ENCODE results near the gene PTPRK.

PTPRK gene

GRCh38 chr6:128311944-128312570 lies 208.3 kb downstream of the PTPRK start:
- no CpG with 5 or more reads among the region's 3 CpGs for WGBS (ENCODE audit: extremely low coverage, insufficient coverage, insufficient read length)
- H3K27me3 ChIP-seq (ENCODE audit: insufficient read depth, low read length) = no peaks in the 10 kb centered on the region
- no peaks in the 10 kb centered on the region for H3K36me3 ChIP-seq (ENCODE audit: control insufficient read depth in 1 of 2, insufficient read depth in 2 of 2, low read length in 2 of 2)
- H3K4me1 ChIP-seq (ENCODE audit: control insufficient read depth in 1 of 2, insufficient read depth in 2 of 2, low read length in 2 of 2) = peaks cover 0 to 2% of the 10 kb centered on the region in 2 experiments
- no peak overlapping the region for H2BK5ac ChIP-seq (ENCODE audit: low read depth, low read length, poor library complexity)
- H2AFZ ChIP-seq (ENCODE audit: insufficient read depth, low read length, poor library complexity) = no peak overlapping the region
- DNase-seq = no peak
- no peak overlapping the region for H2BK12ac ChIP-seq (ENCODE audit: low read length)
- no peak overlapping the region for H3K14ac ChIP-seq (ENCODE audit: low read length)
- no peak overlapping the region for H4K12ac ChIP-seq (ENCODE audit: low read depth, low read length)
- H3K4me2 ChIP-seq (ENCODE audit: low read length) = no peak overlapping the region
- no peak overlapping the region for H2BK120ac ChIP-seq (ENCODE audit: insufficient read depth, low read length, poor library complexity)
- no peaks in the 10 kb centered on the region for H3K79me1 ChIP-seq (ENCODE audit: low read length)
- H3K4me3 ChIP-seq (ENCODE audit: low read depth, low read length) = no peak overlapping the region
- H2AK5ac ChIP-seq (ENCODE audit: low read length) = no peak overlapping the region
- no peak overlapping the region for H4K91ac ChIP-seq (ENCODE audit: low read depth, low read length)
- no peak overlapping the region for H3K9ac ChIP-seq (ENCODE audit: low read length)
- H3K9me3 ChIP-seq (ENCODE audit: insufficient read depth, low read depth, low read length) = no peaks in the 10 kb centered on the region
- no peak overlapping the region for H3K18ac ChIP-seq (ENCODE audit: low read length)
- no peak overlapping the region for H3K23ac ChIP-seq (ENCODE audit: low read length)
- H3K27ac ChIP-seq (ENCODE audit: low read depth, low read length) = no peak overlapping the region
- no peak overlapping the region for H4K8ac ChIP-seq (ENCODE audit: low read depth, low read length)
- H3K4ac ChIP-seq (ENCODE audit: low read depth, low read length) = no peak overlapping the region
- no peaks in the 10 kb centered on the region for H3K79me2 ChIP-seq (ENCODE audit: control insufficient read depth, insufficient read depth, low read length, poor library complexity)

DNA sequence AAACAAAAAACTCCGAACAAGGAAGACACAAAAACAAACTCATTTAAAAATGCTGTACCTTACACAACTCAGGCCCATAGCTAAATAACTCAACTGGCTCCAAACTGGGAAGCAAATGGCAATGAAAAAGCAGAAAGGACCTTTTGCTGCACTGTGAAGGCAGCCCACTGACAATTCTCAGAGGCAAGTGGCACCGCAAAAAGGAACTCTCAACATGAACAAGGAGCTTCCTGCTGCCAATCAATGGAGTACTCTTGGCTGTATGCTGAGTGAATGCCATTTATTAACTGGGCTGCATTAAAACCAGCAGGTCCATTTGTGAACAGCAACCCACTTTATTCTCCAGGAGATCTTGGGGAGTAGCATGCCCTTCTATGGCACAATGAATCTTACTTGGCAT lies 209.9 kb downstream of the PTPRK start:
- H3K4me2 ChIP-seq (ENCODE audit: low read length) = no peak overlapping the region
- H4K12ac ChIP-seq (ENCODE audit: low read depth, low read length) = no peak overlapping the region
- no peaks in the 10 kb centered on the region for H3K27me3 ChIP-seq (ENCODE audit: insufficient read depth, low read length)
- no peak overlapping the region for H3K9ac ChIP-seq (ENCODE audit: low read length)
- no peaks in the 10 kb centered on the region for H3K36me3 ChIP-seq (ENCODE audit: control insufficient read depth in 1 of 2, insufficient read depth in 2 of 2, low read length in 2 of 2)
- H4K91ac ChIP-seq (ENCODE audit: low read depth, low read length) = no peak overlapping the region
- no peaks in the 10 kb centered on the region for H3K9me3 ChIP-seq (ENCODE audit: insufficient read depth, low read depth, low read length)
- H3K79me1 ChIP-seq (ENCODE audit: low read length) = no peaks in the 10 kb centered on the region
- H3K23ac ChIP-seq (ENCODE audit: low read length) = no peak overlapping the region
- H2BK120ac ChIP-seq (ENCODE audit: insufficient read depth, low read length, poor library complexity) = no peak overlapping the region
- H3K4me1 ChIP-seq (ENCODE audit: control insufficient read depth in 1 of 2, insufficient read depth in 2 of 2, low read length in 2 of 2) = peaks cover 0 to 2% of the 10 kb centered on the region in 2 experiments
- H2BK12ac ChIP-seq (ENCODE audit: low read length) = no peak overlapping the region
- H2BK5ac ChIP-seq (ENCODE audit: low read depth, low read length, poor library complexity) = no peak overlapping the region
- DNase-seq = no peak
- no CpG with 5 or more reads among the region's 2 CpGs for WGBS (ENCODE audit: extremely low coverage, insufficient coverage, insufficient read length)
- no peak overlapping the region for H3K4ac ChIP-seq (ENCODE audit: low read depth, low read length)
- no peaks in the 10 kb centered on the region for H3K79me2 ChIP-seq (ENCODE audit: control insufficient read depth, insufficient read depth, low read length, poor library complexity)
- no peak overlapping the region for H3K4me3 ChIP-seq (ENCODE audit: low read depth, low read length)
- no peak overlapping the region for H4K8ac ChIP-seq (ENCODE audit: low read depth, low read length)
- no peak overlapping the region for H3K27ac ChIP-seq (ENCODE audit: low read depth, low read length)
- H2AK5ac ChIP-seq (ENCODE audit: low read length) = no peak overlapping the region
- H3K18ac ChIP-seq (ENCODE audit: low read length) = no peak overlapping the region
- no peak overlapping the region for H2AFZ ChIP-seq (ENCODE audit: insufficient read depth, low read length, poor library complexity)
- no peak overlapping the region for H3K14ac ChIP-seq (ENCODE audit: low read length)

GRCh38 chr6:128307671-128308070 lies 212.7 kb downstream of the PTPRK start:
- Histone ChIP-seq H3K79me2 (ENCODE audit: control insufficient read depth, insufficient read depth, low read length, poor library complexity) (no peaks in the 10 kb centered on the region), H3K27ac (ENCODE audit: low read depth, low read length) (no peak overlapping the region), H3K79me1 (ENCODE audit: low read length) (no peaks in the 10 kb centered on the region), H3K9ac (ENCODE audit: low read length) (no peak overlapping the region), H3K27me3 (ENCODE audit: insufficient read depth, low read length) (no peaks in the 10 kb centered on the region), H3K14ac (ENCODE audit: low read length) (no peak overlapping the region), H2BK5ac (ENCODE audit: low read depth, low read length, poor library complexity) (no peak overlapping the region), H2BK120ac (ENCODE audit: insufficient read depth, low read length, poor library complexity) (no peak overlapping the region), H2AFZ (ENCODE audit: insufficient read depth, low read length, poor library complexity) (no peak overlapping the region), H2BK12ac (ENCODE audit: low read length) (no peak overlapping the region), H3K18ac (ENCODE audit: low read length) (no peak overlapping the region), H2AK5ac (ENCODE audit: low read length) (no peak overlapping the region), H4K12ac (ENCODE audit: low read depth, low read length) (no peak overlapping the region), H3K4me3 (ENCODE audit: low read depth, low read length) (no peak overlapping the region), H4K91ac (ENCODE audit: low read depth, low read length) (no peak overlapping the region), H3K4me2 (ENCODE audit: low read length) (no peak overlapping the region), H4K8ac (ENCODE audit: low read depth, low read length) (no peak overlapping the region), H3K23ac (ENCODE audit: low read length) (no peak overlapping the region), H3K4ac (ENCODE audit: low read depth, low read length) (no peak overlapping the region), H3K9me3 (ENCODE audit: insufficient read depth, low read depth, low read length) (no peaks in the 10 kb centered on the region), H3K36me3 (ENCODE audit: control insufficient read depth in 1 of 2, insufficient read depth in 2 of 2, low read length in 2 of 2) (no peaks in the 10 kb centered on the region), H3K4me1 (ENCODE audit: control insufficient read depth in 1 of 2, insufficient read depth in 2 of 2, low read length in 2 of 2) (no peaks in the 10 kb centered on the region)
- DNase-seq = no peak

DNA sequence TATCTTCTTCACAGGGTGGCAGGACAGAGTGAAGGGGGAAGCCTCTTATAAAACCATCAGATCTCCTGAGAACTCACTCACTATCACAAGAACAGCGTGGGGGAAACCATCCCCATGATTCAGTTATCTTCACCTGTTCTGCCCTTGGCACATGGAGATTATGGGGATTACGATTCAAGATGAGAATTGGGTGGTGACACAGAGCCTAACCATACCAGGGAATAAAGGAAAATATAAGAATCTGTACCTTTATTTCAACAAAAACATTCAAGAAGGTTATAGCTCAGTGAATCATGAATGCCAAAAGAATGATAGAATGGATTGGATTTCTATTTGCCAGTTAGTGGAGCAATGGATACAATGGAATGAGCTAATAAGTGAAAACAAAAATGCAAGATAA lies 214.4 kb downstream of the PTPRK start:
- Histone ChIP-seq H3K4me1 (ENCODE audit: control insufficient read depth in 1 of 2, insufficient read depth in 2 of 2, low read length in 2 of 2) (no peaks in the 10 kb centered on the region), H2AFZ (ENCODE audit: insufficient read depth, low read length, poor library complexity) (no peak overlapping the region), H3K9ac (ENCODE audit: low read length) (no peak overlapping the region), H3K9me3 (ENCODE audit: insufficient read depth, low read depth, low read length) (no peaks in the 10 kb centered on the region), H3K23ac (ENCODE audit: low read length) (no peak overlapping the region), H3K27ac (ENCODE audit: low read depth, low read length) (no peak overlapping the region), H4K8ac (ENCODE audit: low read depth, low read length) (no peak overlapping the region), H3K79me1 (ENCODE audit: low read length) (no peaks in the 10 kb centered on the region), H3K79me2 (ENCODE audit: control insufficient read depth, insufficient read depth, low read length, poor library complexity) (no peaks in the 10 kb centered on the region), H4K91ac (ENCODE audit: low read depth, low read length) (no peak overlapping the region), H3K4ac (ENCODE audit: low read depth, low read length) (no peak overlapping the region), H3K27me3 (ENCODE audit: insufficient read depth, low read length) (no peaks in the 10 kb centered on the region), H3K4me3 (ENCODE audit: low read depth, low read length) (no peak overlapping the region), H4K12ac (ENCODE audit: low read depth, low read length) (no peak overlapping the region), H2BK120ac (ENCODE audit: insufficient read depth, low read length, poor library complexity) (no peak overlapping the region), H3K18ac (ENCODE audit: low read length) (no peak overlapping the region), H2BK12ac (ENCODE audit: low read length) (no peak overlapping the region), H3K36me3 (ENCODE audit: control insufficient read depth in 1 of 2, insufficient read depth in 2 of 2, low read length in 2 of 2) (no peaks in the 10 kb centered on the region), H2BK5ac (ENCODE audit: low read depth, low read length, poor library complexity) (no peak overlapping the region), H2AK5ac (ENCODE audit: low read length) (no peak overlapping the region), H3K14ac (ENCODE audit: low read length) (no peak overlapping the region), H3K4me2 (ENCODE audit: low read length) (no peak overlapping the region)
- DNase-seq = no peak
- WGBS (ENCODE audit: extremely low coverage, insufficient coverage, insufficient read length) = no CpG with 5 or more reads among the region's 2 CpGs
